Measurements from ENCODE around the gene NRARP.

Gene NRARP

DNA sequence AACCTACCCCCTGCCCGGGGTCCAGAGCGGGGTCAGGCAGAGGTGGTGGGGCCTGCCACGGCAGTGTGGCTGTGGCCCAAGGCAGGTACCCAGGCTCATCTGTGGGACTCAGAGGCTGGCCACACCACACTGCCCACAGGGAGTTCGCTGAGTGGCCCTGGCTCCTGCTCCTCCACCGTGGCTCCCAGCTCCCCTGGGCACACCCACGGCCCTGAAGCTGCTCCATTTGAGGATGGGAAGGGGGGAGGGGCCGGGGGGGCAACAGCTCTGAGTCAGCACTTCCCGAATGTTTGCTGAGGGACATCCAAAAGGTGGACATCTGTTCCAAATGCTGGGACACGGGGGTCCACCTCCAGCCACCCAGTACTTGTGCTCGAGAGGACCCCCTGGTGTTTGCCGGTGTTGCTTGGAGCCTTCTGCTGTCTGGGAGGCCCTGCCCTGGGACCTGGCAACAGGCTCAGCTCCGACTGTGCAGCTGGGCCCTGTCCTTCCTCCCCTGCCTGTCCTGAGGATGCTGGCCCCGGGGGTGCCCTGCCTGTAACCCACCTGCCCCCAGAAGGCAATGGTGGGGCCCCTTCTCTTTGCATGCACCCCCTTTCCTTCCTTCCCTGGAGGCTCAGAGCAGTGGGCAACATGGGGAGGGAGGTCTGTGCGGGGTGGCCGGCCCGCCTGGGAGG lies 2.5 kb upstream of the NRARP start:
- H3K9me3 ChIP-seq (ENCODE audit: control insufficient read depth in 5 of 5, low read length in 5 of 5): no peaks in the 10 kb centered on the region
- H3K4me3 ChIP-seq (ENCODE audit: low read depth in 1 of 5, low read length in 5 of 5): no peak overlapping the region
- peaks cover 22 to 62% (median 57%) of the 10 kb centered on the region in 5 donors for H3K27me3 ChIP-seq (ENCODE audit: control insufficient read depth in 5 of 5, insufficient read depth in 4 of 5, low read length in 5 of 5)
- H3K4me1 ChIP-seq (ENCODE audit: control insufficient read depth in 5 of 5, insufficient read depth in 5 of 5, low read length in 5 of 5): peaks cover 5 to 66% (median 54%) of the 10 kb centered on the region in 5 donors
- no peak overlapping the region for H3K9ac ChIP-seq (ENCODE audit: low read length in 5 of 5)
- no peaks in the 10 kb centered on the region for H3K36me3 ChIP-seq (ENCODE audit: control insufficient read depth in 5 of 5, insufficient read depth in 5 of 5, low read length in 5 of 5)
- H3K27ac ChIP-seq (ENCODE audit: low read depth, low read length): peak overlapping the region; percentile 54

DNA sequence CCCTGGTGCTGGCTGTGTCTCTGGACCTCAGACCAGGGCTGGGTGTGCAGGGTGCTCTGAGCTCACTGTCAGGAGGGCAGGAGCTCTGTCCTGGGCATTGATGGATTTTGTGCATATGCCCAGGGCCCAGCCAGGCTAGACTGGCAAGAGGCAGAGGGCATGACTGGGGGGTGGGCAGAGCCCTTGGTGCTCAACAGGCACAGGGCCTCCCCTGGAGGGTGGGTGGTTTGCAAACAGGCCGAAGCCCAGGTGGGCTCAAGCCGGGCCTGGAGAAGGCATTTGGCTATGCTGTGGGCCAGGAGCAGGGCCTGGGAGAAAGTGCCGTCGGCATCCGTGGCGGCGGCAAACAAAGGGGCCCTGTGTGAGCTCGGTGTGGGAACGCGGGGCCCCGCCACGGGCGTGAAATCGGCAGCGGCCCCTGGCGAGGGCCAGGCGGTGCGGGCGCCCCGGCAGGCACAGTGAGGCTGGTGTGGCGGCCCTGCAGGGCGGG lies 1.9 kb upstream of the NRARP start:
- H3K4me1 ChIP-seq (ENCODE audit: control insufficient read depth in 5 of 5, insufficient read depth in 5 of 5, low read length in 5 of 5): peaks cover 5 to 71% (median 59%) of the 10 kb centered on the region in 5 donors

DNA sequence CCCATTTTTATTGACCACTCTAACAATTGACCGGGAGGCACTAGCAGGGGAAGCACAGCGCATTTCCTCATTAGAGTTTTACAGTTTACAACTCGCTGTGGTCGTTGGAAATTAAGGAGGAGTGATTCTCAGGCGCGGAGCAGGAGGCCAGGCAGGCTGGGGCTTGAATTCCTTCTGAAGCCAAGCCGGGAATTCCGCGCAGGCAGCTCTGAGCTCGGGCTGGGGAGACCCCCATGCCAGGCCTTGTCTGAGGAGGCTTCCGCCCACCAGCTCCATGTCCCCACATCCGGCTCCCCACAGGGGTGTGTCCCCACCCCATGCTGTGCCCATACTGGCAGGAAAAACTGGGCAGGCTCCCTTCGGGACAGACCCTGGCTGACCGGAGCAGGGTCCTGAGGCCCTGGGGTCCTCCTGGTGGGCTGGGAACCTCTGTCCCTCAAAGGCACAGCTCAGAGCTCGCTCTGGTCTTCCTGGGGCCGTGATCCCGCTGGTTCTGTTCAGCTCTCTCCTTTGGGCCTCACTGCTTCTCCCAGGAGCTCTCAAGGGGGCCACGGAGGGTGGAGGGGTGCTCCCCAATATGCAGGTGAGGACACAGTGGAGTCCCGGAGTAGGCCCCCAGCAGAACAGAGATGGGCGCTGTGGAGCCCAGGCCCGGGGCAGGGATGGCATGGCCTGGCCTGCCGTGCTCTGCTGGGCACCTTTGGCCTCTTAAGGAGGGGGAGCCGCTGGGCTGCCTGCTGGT lies 1.3 kb upstream of the NRARP start:
- H3K27me3 ChIP-seq (ENCODE audit: control insufficient read depth in 5 of 5, insufficient read depth in 4 of 5, low read length in 5 of 5): peaks cover 33 to 74% (median 69%) of the 10 kb centered on the region in 5 donors
- peaks cover 5 to 77% (median 64%) of the 10 kb centered on the region in 5 donors for H3K4me1 ChIP-seq (ENCODE audit: control insufficient read depth in 5 of 5, insufficient read depth in 5 of 5, low read length in 5 of 5)
- peaks cover 0 to 3% (median 0%) of the 10 kb centered on the region in 5 donors for H3K36me3 ChIP-seq (ENCODE audit: control insufficient read depth in 5 of 5, insufficient read depth in 5 of 5, low read length in 5 of 5)

More for the DNA sequence above, 1.9 kb upstream of the NRARP start:
- Histone ChIP-seq H3K4me3 (ENCODE audit: low read depth in 1 of 5, low read length in 5 of 5) (peak overlapping the region in 1 of 5 donors; percentile 54), H3K27ac (ENCODE audit: low read depth, low read length) (no peak overlapping the region), H3K9me3 (ENCODE audit: control insufficient read depth in 5 of 5, low read length in 5 of 5) (no peaks in the 10 kb centered on the region), H3K27me3 (ENCODE audit: control insufficient read depth in 5 of 5, insufficient read depth in 4 of 5, low read length in 5 of 5) (peaks cover 27 to 68% (median 63%) of the 10 kb centered on the region in 5 donors), H3K9ac (ENCODE audit: low read length in 5 of 5) (peak overlapping the region in 1 of 5 donors; percentile 25), H3K36me3 (ENCODE audit: control insufficient read depth in 5 of 5, insufficient read depth in 5 of 5, low read length in 5 of 5) (peaks cover 0 to 3% (median 0%) of the 10 kb centered on the region in 5 donors)

DNA sequence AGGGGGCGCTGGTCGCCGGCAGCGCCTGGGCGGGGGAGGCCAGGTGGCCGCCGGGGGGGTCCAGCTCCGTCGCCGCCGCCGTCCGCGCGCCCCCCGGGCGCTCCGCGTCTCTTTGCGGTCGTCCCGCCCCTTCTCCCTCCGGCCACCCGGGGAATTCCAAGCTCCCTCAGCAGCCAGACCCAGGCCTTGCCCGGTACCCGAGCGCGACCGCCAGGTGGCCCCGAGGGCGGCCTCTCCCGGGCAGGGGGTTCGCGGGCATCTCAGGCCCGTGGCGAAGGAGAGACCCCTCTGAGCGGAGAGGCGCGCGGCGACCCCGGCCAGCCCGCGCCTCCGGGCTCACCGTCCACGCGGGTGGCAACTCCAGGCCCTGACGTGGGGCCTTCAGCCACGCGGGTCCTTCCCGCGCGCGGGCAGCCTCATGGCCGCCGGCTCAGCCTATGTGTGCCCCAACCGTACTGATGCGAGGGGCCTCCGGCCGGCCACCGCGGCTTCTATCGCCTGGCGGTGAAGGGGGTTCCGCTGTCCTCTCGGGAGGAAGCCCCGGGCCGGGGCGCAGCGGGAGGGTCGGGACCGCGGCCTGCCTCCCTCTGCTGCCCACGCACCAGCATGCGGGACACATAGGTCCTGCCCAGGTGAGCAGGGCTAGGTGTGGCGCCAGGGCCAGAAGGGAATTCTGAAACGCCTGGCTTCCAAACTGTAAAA lies 529 bp upstream of the NRARP start:
- peaks cover 37 to 74% (median 72%) of the 10 kb centered on the region in 5 donors for H3K27me3 ChIP-seq (ENCODE audit: control insufficient read depth in 5 of 5, insufficient read depth in 4 of 5, low read length in 5 of 5)
- peaks cover 0 to 3% (median 0%) of the 10 kb centered on the region in 5 donors for H3K36me3 ChIP-seq (ENCODE audit: control insufficient read depth in 5 of 5, insufficient read depth in 5 of 5, low read length in 5 of 5)
- peak overlapping the region in 4 of 5 donors; percentile 37 to 60 (median 46) for H3K4me3 ChIP-seq (ENCODE audit: low read depth in 1 of 5, low read length in 5 of 5)
- no peaks in the 10 kb centered on the region for H3K9me3 ChIP-seq (ENCODE audit: control insufficient read depth in 5 of 5, low read length in 5 of 5)
- peaks cover 5 to 83% (median 68%) of the 10 kb centered on the region in 5 donors for H3K4me1 ChIP-seq (ENCODE audit: control insufficient read depth in 5 of 5, insufficient read depth in 5 of 5, low read length in 5 of 5)
- peak overlapping the region; percentile 41 for H3K27ac ChIP-seq (ENCODE audit: low read depth, low read length)
- H3K9ac ChIP-seq (ENCODE audit: low read length in 5 of 5): peak overlapping the region in 2 of 5 donors; percentile 39 to 66

More for the DNA sequence above, 1.3 kb upstream of the NRARP start:
- Histone ChIP-seq H3K9me3 (ENCODE audit: control insufficient read depth in 5 of 5, low read length in 5 of 5) (no peaks in the 10 kb centered on the region), H3K27ac (ENCODE audit: low read depth, low read length) (peak overlapping the region; percentile 41), H3K4me3 (ENCODE audit: low read depth in 1 of 5, low read length in 5 of 5) (peak overlapping the region in 3 of 5 donors; percentile 39 to 60 (median 54)), H3K9ac (ENCODE audit: low read length in 5 of 5) (peak overlapping the region in 2 of 5 donors; percentile 25 to 39)

DNA sequence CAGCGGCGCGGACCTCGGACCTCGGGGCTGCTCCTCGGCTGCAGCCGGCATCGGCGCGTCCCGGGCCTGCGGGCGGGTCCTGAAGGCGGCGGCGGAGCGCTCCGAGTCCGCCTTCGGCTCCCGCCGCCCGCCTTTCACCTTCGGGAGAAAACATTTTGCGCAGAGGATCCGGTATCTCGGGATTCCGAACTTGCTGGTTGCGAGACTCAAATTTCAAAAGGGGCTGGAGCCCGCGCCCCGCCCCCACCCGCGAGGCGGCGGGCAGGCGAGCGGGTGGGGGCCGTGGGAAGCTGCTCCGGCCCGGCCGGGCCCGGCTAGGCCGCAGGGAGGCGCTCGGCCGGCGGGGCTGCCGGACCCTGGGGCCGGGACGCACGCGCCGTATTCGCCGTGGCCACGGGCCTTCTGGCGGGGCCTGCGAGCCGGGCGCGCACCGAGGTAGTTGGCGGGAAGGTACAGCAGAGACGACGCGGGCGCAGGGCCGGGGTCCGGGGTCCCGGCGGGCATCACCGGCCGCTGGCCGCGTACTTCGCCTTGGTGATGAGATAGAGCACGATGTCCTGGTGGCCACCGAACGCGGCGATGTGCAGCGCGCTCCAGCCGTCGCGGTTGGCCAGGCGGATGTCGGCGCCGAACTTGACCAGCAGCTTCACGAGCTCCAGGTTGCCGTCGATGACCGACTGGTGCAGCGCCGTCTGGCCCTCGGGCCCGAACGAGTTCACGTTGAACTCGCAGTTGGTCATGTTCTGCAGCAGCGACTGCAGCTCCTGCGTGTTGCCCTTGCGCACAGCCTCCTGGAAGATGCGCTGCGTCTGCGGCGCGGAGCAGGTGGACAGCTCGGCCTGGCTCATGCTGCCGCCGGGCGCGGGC lies 757 bp downstream of the NRARP start:
- Histone ChIP-seq H3K36me3 (ENCODE audit: control insufficient read depth in 5 of 5, insufficient read depth in 5 of 5, low read length in 5 of 5) (peaks cover 0 to 3% (median 0%) of the 10 kb centered on the region in 5 donors), H3K27me3 (ENCODE audit: control insufficient read depth in 5 of 5, insufficient read depth in 4 of 5, low read length in 5 of 5) (peaks cover 46 to 72% (median 66%) of the 10 kb centered on the region in 5 donors), H3K9ac (ENCODE audit: low read length in 5 of 5) (peak overlapping the region in 2 of 5 donors; percentile 62 to 73), H3K27ac (ENCODE audit: low read depth, low read length) (peak overlapping the region; percentile 41), H3K4me3 (ENCODE audit: low read depth in 1 of 5, low read length in 5 of 5) (peak overlapping the region; percentile 44 to 92 (median 73)), H3K9me3 (ENCODE audit: control insufficient read depth in 5 of 5, low read length in 5 of 5) (no peaks in the 10 kb centered on the region), H3K4me1 (ENCODE audit: control insufficient read depth in 5 of 5, insufficient read depth in 5 of 5, low read length in 5 of 5) (peaks cover 5 to 83% (median 64%) of the 10 kb centered on the region in 5 donors)

DNA sequence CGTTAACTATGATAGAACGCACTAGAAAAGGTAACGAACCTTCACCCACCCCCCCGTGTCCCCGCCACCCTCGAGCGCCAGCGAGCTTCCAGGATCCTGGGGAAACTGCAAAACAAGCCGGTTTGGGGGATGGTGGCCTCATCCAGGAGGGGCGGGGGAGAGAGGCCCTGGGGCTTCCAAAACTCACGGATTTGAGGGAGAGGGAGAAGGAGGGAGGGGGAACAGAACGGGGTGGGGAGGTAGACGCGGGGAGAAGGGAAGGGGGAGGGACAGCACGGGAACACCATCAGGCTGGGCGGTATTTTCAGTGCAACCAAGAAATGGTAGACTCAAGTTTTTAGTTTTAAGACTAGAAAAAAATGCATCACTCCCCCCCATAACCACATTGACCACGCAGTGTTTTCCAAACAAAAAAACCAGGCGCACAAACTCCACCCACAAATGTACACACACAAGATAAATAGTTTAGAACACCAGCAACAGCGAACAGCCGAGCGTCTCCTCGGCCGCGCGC lies 1.4 kb downstream of the NRARP start:
- Histone ChIP-seq H3K4me1 (ENCODE audit: control insufficient read depth in 5 of 5, insufficient read depth in 5 of 5, low read length in 5 of 5) (peaks cover 5 to 78% (median 60%) of the 10 kb centered on the region in 5 donors), H3K27ac (ENCODE audit: low read depth, low read length) (peak overlapping the region; percentile 41)

DNA sequence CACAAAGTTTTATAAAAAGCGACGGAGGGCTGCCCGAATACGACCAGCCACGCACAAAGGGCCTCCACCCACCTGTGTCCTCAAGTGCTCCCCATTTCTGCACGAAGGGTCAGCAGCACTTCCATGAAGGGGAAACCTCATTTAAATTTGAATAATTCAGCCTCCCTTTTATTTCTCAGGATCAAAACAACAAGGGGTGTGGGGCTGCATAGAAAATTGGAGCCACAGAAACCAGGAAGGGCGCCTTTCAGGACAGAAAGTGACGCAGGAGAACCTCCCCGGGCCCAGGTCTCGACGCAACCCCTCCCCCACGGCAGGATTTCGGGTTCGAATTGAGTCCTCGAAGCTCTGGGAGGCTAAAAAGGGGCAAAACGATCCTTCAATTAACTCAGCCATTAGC lies 2.1 kb downstream of the NRARP start:
- peak overlapping the region; percentile 41 for H3K27ac ChIP-seq (ENCODE audit: low read depth, low read length)
- H3K9ac ChIP-seq (ENCODE audit: low read length in 5 of 5): no peak overlapping the region
- H3K4me1 ChIP-seq (ENCODE audit: control insufficient read depth in 5 of 5, insufficient read depth in 5 of 5, low read length in 5 of 5): peaks cover 0 to 73% (median 56%) of the 10 kb centered on the region in 5 donors
- no peaks in the 10 kb centered on the region for H3K9me3 ChIP-seq (ENCODE audit: control insufficient read depth in 5 of 5, low read length in 5 of 5)
- peak overlapping the region in 4 of 5 donors; percentile 40 to 92 (median 77) for H3K4me3 ChIP-seq (ENCODE audit: low read depth in 1 of 5, low read length in 5 of 5)
- peaks cover 38 to 64% (median 57%) of the 10 kb centered on the region in 5 donors for H3K27me3 ChIP-seq (ENCODE audit: control insufficient read depth in 5 of 5, insufficient read depth in 4 of 5, low read length in 5 of 5)
- peaks cover 0 to 3% (median 0%) of the 10 kb centered on the region in 5 donors for H3K36me3 ChIP-seq (ENCODE audit: control insufficient read depth in 5 of 5, insufficient read depth in 5 of 5, low read length in 5 of 5)

More for the DNA sequence above, 1.4 kb downstream of the NRARP start:
- Histone ChIP-seq H3K36me3 (ENCODE audit: control insufficient read depth in 5 of 5, insufficient read depth in 5 of 5, low read length in 5 of 5) (peaks cover 0 to 3% (median 0%) of the 10 kb centered on the region in 5 donors), H3K27me3 (ENCODE audit: control insufficient read depth in 5 of 5, insufficient read depth in 4 of 5, low read length in 5 of 5) (peaks cover 42 to 66% (median 62%) of the 10 kb centered on the region in 5 donors), H3K4me3 (ENCODE audit: low read depth in 1 of 5, low read length in 5 of 5) (peak overlapping the region; percentile 37 to 92 (median 73)), H3K9me3 (ENCODE audit: control insufficient read depth in 5 of 5, low read length in 5 of 5) (no peaks in the 10 kb centered on the region), H3K9ac (ENCODE audit: low read length in 5 of 5) (peak overlapping the region in 1 of 5 donors; percentile 62)

DNA sequence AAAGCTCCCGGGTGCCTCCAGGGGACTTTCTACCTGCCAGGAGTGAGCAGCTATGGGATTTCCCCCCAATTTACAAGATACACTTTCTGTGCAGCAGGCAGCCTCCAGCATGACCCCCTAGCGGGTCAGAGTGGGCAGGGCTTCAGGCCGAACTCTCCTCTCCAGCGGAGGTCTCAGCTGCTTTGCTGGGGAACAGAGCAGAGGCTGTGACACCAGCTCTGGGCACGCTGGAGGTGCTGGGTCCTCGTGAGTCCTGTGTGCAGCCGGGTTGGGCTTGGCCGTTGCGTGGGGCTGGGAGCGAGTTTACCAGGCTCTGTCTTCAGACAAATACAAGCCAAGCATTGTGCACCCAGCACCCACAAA lies 2.9 kb downstream of the NRARP start:
- peaks cover 0 to 5% (median 3%) of the 10 kb centered on the region in 5 donors for H3K9me3 ChIP-seq (ENCODE audit: control insufficient read depth in 5 of 5, low read length in 5 of 5)
- peaks cover 34 to 64% (median 53%) of the 10 kb centered on the region in 5 donors for H3K27me3 ChIP-seq (ENCODE audit: control insufficient read depth in 5 of 5, insufficient read depth in 4 of 5, low read length in 5 of 5)
- H3K4me1 ChIP-seq (ENCODE audit: control insufficient read depth in 5 of 5, insufficient read depth in 5 of 5, low read length in 5 of 5): peaks cover 0 to 71% (median 53%) of the 10 kb centered on the region in 5 donors
- peak overlapping the region; percentile 60 for H3K27ac ChIP-seq (ENCODE audit: low read depth, low read length)
- peak overlapping the region in 1 of 5 donors; percentile 35 for H3K9ac ChIP-seq (ENCODE audit: low read length in 5 of 5)
- H3K4me3 ChIP-seq (ENCODE audit: low read depth in 1 of 5, low read length in 5 of 5): peak overlapping the region in 4 of 5 donors; percentile 35 to 92 (median 77)
- peaks cover 0 to 3% (median 0%) of the 10 kb centered on the region in 5 donors for H3K36me3 ChIP-seq (ENCODE audit: control insufficient read depth in 5 of 5, insufficient read depth in 5 of 5, low read length in 5 of 5)

Measured in subcutaneous abdominal adipose tissue (tissue), 5 donors.